ENCODE measurements around the gene LIX1L. TPM values are rescaled to one million over a fixed set of nuclear protein-coding genes. Genes with fewer than 3 reads are reported as not detected.

Gene LIX1L
- total and polyA plus RNA-seq, 2 of the 4 experiments (the other 2 are of a cell fraction) = 14.7 to 28.8 TPM

DNA sequence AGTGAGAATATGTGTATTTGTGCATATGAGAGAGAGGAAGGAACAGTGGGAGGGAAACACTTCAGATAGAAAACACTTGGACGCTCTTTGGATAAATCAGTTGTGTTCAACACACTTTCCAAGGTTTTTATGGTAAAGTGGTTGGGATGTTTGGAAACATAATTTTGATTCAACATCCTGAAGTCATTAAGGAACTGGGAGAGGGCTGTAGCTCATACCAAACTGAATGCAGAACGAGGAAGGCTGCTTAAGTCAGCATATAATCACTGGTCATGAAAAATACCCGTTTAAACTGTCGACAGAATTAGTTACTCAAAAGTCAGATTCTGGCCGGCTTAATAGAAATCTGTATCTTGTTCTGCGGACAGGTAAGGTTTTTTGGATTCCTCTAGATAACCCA, 14.9 kb downstream of the LIX1L start:
- POLR2A ChIA-PET (ENCODE audit: unreplicated experiment) = no interaction called here
- no peak overlapping the region for H3K9ac ChIP-seq (ENCODE audit: low read depth, low read length)
- no peak overlapping the region for H2AFZ ChIP-seq (replicated peaks; ENCODE audit: low read length, poor library complexity)
- H2BK20ac ChIP-seq (ENCODE audit: low read depth, low read length) = no peak overlapping the region
- H2BK15ac ChIP-seq (ENCODE audit: low read depth, low read length) = no peak overlapping the region
- no peaks in the 10 kb centered on the region for H3K4me1 ChIP-seq (ENCODE audit: control insufficient read depth, insufficient read depth, low read length)
- H3K4me2 ChIP-seq (ENCODE audit: low read depth, low read length) = no peak overlapping the region
- no peak overlapping the region for H3K14ac ChIP-seq (replicated peaks; ENCODE audit: low read depth, low read length)
- H2BK120ac ChIP-seq (ENCODE audit: low read depth, low read length) = no peak overlapping the region
- WGBS, 2 experiments (ENCODE audit: extremely low coverage in 2 of 2, insufficient read length in 1 of 2) = 87% methylated on average over 6 of the region's 6 CpGs; no CpG with 5 or more reads in 1 of the 2 experiments
- H3K9me3 ChIP-seq (ENCODE audit: control insufficient read depth, insufficient read depth, low read length) = no peaks in the 10 kb centered on the region
- no peak overlapping the region for H3K56ac ChIP-seq (ENCODE audit: extremely low read depth, insufficient read depth, low read length)
- H3K23ac ChIP-seq (ENCODE audit: low read depth, low read length) = no peak overlapping the region
- no peak overlapping the region for H2BK5ac ChIP-seq (ENCODE audit: low read depth, low read length, poor library complexity, severe bottlenecking)
- no peak overlapping the region for H3K4me3 ChIP-seq (ENCODE audit: insufficient read depth, low read depth, low read length)
- no peaks in the 10 kb centered on the region for H4K20me1 ChIP-seq (ENCODE audit: insufficient read depth, low read length)
- dilution Hi-C loops (cut with HindIII; ENCODE audit: low sequenced_read_pairs, unreplicated experiment) (no loop called here), intact Hi-C loops (cut with micrococcal nuclease) (no loop called here), in situ Hi-C loops (cut with MboI; ENCODE audit: low sequenced_read_pairs) (no loop called here)
- H3K9me1 ChIP-seq (ENCODE audit: insufficient read depth, low read length) = no peaks in the 10 kb centered on the region
- no peak overlapping the region for H4K8ac ChIP-seq (ENCODE audit: low read depth in 2 of 2, low read length in 2 of 2)
- H2AK5ac ChIP-seq (ENCODE audit: low read depth, low read length) = no peak overlapping the region
- peaks cover 11% of the 10 kb centered on the region for H3K36me3 ChIP-seq (ENCODE audit: control insufficient read depth, insufficient read depth, low read length)
- no peak overlapping the region for H2AK9ac ChIP-seq (replicated peaks; ENCODE audit: low read depth, low read length, poor library complexity)
- H3K4ac ChIP-seq (ENCODE audit: low read depth, low read length) = no peak overlapping the region
- no peak overlapping the region for H3K18ac ChIP-seq (ENCODE audit: low read depth, low read length)
- peaks cover 20 to 29% of the 10 kb centered on the region in 2 experiments for H3K79me1 ChIP-seq (ENCODE audit: low read depth in 1 of 2, low read length in 2 of 2)
- no peak overlapping the region for H3K27ac ChIP-seq (ENCODE audit: insufficient read depth, low read length)
- H4K5ac ChIP-seq (ENCODE audit: low read depth, low read length) = no peak overlapping the region
- CTCF ChIA-PET = interaction anchor here (0.6 kb wide), 1 partner anchor 9 kb away, joined by 4 read pairs; no protein-coding TSS in a partner anchor
- H3K27me3 ChIP-seq (ENCODE audit: control insufficient read depth, insufficient read depth, low read length) = no peaks in the 10 kb centered on the region
- no peak for ATAC-seq (ENCODE audit: low read depth)
- no peak for DNase-seq
- TF ChIP-seq MAFK (IDR thresholded peaks at IDR 0.05; ENCODE audit: low read depth, low read length) = peak; percentile 8; the same call in 1 of the 2 replicates
- TF ChIP-seq, protein P1, sequence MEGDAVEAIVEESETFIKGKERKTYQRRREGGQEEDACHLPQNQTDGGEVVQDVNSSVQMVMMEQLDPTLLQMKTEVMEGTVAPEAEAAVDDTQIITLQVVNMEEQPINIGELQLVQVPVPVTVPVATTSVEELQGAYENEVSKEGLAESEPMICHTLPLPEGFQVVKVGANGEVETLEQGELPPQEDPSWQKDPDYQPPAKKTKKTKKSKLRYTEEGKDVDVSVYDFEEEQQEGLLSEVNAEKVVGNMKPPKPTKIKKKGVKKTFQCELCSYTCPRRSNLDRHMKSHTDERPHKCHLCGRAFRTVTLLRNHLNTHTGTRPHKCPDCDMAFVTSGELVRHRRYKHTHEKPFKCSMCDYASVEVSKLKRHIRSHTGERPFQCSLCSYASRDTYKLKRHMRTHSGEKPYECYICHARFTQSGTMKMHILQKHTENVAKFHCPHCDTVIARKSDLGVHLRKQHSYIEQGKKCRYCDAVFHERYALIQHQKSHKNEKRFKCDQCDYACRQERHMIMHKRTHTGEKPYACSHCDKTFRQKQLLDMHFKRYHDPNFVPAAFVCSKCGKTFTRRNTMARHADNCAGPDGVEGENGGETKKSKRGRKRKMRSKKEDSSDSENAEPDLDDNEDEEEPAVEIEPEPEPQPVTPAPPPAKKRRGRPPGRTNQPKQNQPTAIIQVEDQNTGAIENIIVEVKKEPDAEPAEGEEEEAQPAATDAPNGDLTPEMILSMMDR (conservative IDR thresholded peaks at IDR 0.05; ENCODE audit: low read depth, low read length) = no peak
- H4K91ac ChIP-seq (ENCODE audit: insufficient read depth, low read depth, low read length) = no peak overlapping the region
- BruUV-seq (replicated peaks) = no TSS peak

Data from IMR-90 (cell line).